Activated naive CD4-positive, alpha-beta T cell treated with anti-CD3 and anti-CD28 coated beads, Interleukin-2, amount 10 ng/mL, durations not matched to agents 7 days and 5 days (primary cell): ENCODE data around the gene SSC5D.

Source experiments
- CTCF ChIA-PET: fragments of 350-600 bp; sonication (Branson Sonifier 250); formaldehyde crosslinking; loops from one replicate; lab custom pipeline; 2021; ENCODE audit warnings: antibody characterized with exemption; lab: Charles Lee
- DNase-seq: peaks from one replicate; pipeline ENCODE4 v3.0.0-alpha.2; 2020
- H3K27ac Mint-ChIP-seq: one replicate; pipeline ENCODE4 v1.8.0; 2021; ENCODE audit warnings: mild to moderate bottlenecking, moderate library complexity, mixed read lengths
- H3K27me3 Mint-ChIP-seq: one replicate; pipeline ENCODE4 v1.8.0; 2021; ENCODE audit warnings: mild to moderate bottlenecking, mixed read lengths
- H3K36me3 Mint-ChIP-seq: one replicate; pipeline ENCODE4 v1.8.0; 2021; ENCODE audit warnings: mixed read lengths
- H3K4me1 Mint-ChIP-seq: one replicate; pipeline ENCODE4 v1.8.0; 2021; ENCODE audit warnings: mixed read lengths
- H3K4me3 Mint-ChIP-seq: one replicate; pipeline ENCODE4 v1.8.0; 2021; ENCODE audit warnings: mild to moderate bottlenecking, moderate library complexity, mixed read lengths
- H3K9me3 Mint-ChIP-seq: one replicate; pipeline ENCODE4 v1.8.0; 2021; ENCODE audit warnings: mixed read lengths

Gene SSC5D

DNA sequence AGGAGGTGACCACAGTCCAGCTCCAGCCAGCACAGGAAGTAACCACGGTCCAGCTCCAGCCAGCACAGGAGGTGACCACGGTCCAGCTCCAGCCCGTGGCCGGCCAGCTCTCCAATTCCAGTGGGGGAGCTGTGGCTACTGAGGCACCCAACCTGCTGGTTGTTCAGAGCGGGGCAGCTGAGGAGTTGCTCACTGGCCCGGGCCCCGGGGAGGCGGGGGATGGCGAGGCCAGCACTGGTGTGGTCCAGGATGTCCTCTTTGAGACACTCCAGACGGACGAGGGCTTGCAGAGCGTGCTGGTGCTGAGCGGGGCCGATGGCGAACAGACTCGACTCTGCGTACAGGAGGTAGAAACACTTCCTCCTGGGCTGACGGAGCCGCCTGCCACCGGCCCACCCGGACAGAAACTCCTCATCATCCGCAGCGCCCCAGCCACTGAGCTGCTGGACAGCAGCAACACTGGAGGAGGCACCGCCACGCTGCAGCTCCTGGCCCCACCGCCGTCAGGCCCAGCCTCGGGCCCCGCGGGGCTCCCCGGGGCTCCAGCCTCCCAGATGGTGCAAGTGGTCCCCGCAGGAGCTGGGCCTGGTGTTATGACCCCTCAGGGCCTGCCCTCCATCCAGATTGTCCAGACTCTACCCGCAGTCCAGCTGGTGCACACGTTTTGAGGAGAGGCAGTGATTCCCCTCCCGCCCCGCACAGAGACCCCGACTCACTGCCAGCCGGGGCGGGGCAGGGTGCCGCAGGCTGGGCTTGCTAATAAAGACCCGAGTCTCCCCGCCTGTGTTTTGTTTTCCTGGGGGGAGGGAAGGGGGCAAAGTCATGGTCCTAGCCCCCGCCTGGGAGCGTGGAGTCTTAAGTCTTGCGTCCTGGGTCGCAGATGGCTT is 4.3 kb upstream of the SSC5D start:
- Mint-ChIP-seq H3K36me3 (peaks cover 4% of the 10 kb centered on the region), H3K4me3 (peak overlapping the region; percentile 73), H3K4me1 (peaks cover 20% of the 10 kb centered on the region), H3K9me3 (no peaks in the 10 kb centered on the region), H3K27ac (no peak overlapping the region), H3K27me3 (peaks cover 19% of the 10 kb centered on the region)
- no peak for DNase-seq
- CTCF ChIA-PET: interaction anchor here (1.0 to 4.1 kb wide), 4 partner anchors 7 to 20 kb away, joined by 3 to 23 read pairs (median 5); partner anchors contain the start of gene ZNF628

GRCh38 chr19:55484593-55485438 is 3.4 kb upstream of the SSC5D start, which contains the start of gene NAT14:
Gene NAT14, plus strand, starts transcription at chr19:55485188. Its CDS starts 521 bp downstream, at chr19:55485709.
- H3K36me3 Mint-ChIP-seq: peaks cover 2% of the 10 kb centered on the region
- H3K27me3 Mint-ChIP-seq: peaks cover 26% of the 10 kb centered on the region

GRCh38 chr19:55485439-55486011 is 2.7 kb upstream of the SSC5D start:
- Mint-ChIP-seq H3K36me3 (no peaks in the 10 kb centered on the region), H3K4me3 (peak overlapping the region; percentile 73), H3K27me3 (peaks cover 33% of the 10 kb centered on the region), H3K27ac (peak overlapping the region; percentile 19), H3K4me1 (peaks cover 9% of the 10 kb centered on the region), H3K9me3 (no peaks in the 10 kb centered on the region)
- DNase-seq: no peak
- CTCF ChIA-PET: interaction anchor here (1.0 to 4.1 kb wide), 3 partner anchors 9 to 19 kb away, joined by 4 to 23 read pairs (median 6); partner anchors contain the start of gene ZNF628

More at GRCh38 chr19:55484593-55485438, 3.4 kb upstream of the SSC5D start, which contains the start of gene NAT14:
- DNase-seq: peak; percentile 75
- H3K4me3 Mint-ChIP-seq: peak within 1 kb of the TSS; percentile 73
- CTCF ChIA-PET: interaction anchor here (1.0 to 4.1 kb wide), 3 partner anchors 8 to 20 kb away, joined by 4 to 23 read pairs (median 6); partner anchors contain the start of gene ZNF628
- peaks cover 11% of the 10 kb centered on the region for H3K4me1 Mint-ChIP-seq
- peak within 1 kb of the TSS; percentile 24 for H3K27ac Mint-ChIP-seq
- no peaks in the 10 kb centered on the region for H3K9me3 Mint-ChIP-seq

DNA sequence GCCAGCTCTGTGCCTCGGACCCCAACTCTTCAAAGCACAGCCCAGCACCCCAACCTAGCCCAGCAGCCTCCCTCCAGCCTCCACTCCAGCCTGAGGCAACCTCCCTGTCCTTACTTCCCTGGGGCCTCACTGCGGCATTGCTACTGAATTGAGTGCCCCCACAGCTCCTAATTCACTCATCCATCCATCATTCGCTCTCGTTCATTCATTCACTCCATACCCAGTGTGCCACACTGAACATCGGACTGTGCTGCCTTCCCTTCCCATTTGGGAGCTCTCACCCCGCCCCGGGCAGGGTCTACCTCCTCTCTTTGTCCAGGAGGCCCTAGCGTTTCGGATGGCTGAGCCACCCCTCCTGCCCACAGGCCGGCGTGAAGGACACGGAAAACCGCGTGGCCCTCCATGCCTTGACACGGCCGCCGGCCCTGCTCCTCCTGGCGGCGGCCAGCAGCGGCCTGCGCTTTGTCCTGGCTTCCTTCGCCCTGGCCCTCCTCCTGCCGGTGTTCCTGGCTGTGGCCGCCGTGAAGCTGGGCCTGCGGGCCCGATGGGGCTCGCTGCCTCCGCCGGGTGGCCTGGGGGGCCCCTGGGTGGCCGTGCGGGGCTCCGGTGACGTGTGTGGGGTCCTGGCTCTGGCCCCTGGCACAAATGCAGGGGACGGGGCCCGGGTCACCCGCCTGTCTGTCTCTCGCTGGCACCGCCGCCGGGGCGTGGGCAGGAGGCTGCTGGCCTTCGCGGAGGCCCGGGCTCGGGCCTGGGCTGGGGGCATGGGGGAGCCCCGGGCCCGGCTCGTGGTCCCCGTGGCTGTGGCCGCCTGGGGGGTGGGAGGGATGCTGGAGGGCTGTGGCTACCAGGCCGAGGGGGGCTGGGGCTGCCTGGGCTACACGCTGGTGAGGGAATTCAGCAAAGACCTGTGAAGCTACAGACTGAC is 1.9 kb upstream of the SSC5D start:
- Mint-ChIP-seq H3K27ac (peak overlapping the region; percentile 6), H3K27me3 (peaks cover 41% of the 10 kb centered on the region), H3K4me1 (peaks cover 9% of the 10 kb centered on the region), H3K9me3 (no peaks in the 10 kb centered on the region), H3K36me3 (no peaks in the 10 kb centered on the region), H3K4me3 (peak overlapping the region; percentile 59)
- no peak for DNase-seq
- CTCF ChIA-PET: interaction anchor here (1.4 to 4.1 kb wide), 2 partner anchors 18 to 19 kb away, joined by 5 to 23 read pairs; no protein-coding TSS in a partner anchor

- CTCF ChIA-PET: interaction anchor here (1.4 to 4.1 kb wide), 2 partner anchors 17 to 20 kb away, joined by 5 to 23 read pairs; no protein-coding TSS in a partner anchor
- peak overlapping the region; percentile 12 for H3K4me3 Mint-ChIP-seq
- H3K9me3 Mint-ChIP-seq: no peaks in the 10 kb centered on the region
These were observed 989 bp upstream of the SSC5D start for GRCh38 chr19:55486971-55487923.

GRCh38 chr19:55488986-55489710 is 912 bp downstream of the SSC5D start:
- Mint-ChIP-seq H3K4me1 (peaks cover 8% of the 10 kb centered on the region), H3K9me3 (no peaks in the 10 kb centered on the region), H3K27ac (no peak overlapping the region), H3K4me3 (no peak overlapping the region), H3K36me3 (no peaks in the 10 kb centered on the region), H3K27me3 (peaks cover 64% of the 10 kb centered on the region)
- no peak for DNase-seq
- CTCF ChIA-PET: interaction anchor here (0.9 kb wide), 1 partner anchor 15 kb away, joined by 5 read pairs; no protein-coding TSS in a partner anchor

More at GRCh38 chr19:55486971-55487923, 989 bp upstream of the SSC5D start:
- Mint-ChIP-seq H3K27ac (peak overlapping the region; percentile 71), H3K4me1 (peaks cover 9% of the 10 kb centered on the region), H3K27me3 (peaks cover 51% of the 10 kb centered on the region), H3K36me3 (no peaks in the 10 kb centered on the region)
- no peak for DNase-seq

DNA sequence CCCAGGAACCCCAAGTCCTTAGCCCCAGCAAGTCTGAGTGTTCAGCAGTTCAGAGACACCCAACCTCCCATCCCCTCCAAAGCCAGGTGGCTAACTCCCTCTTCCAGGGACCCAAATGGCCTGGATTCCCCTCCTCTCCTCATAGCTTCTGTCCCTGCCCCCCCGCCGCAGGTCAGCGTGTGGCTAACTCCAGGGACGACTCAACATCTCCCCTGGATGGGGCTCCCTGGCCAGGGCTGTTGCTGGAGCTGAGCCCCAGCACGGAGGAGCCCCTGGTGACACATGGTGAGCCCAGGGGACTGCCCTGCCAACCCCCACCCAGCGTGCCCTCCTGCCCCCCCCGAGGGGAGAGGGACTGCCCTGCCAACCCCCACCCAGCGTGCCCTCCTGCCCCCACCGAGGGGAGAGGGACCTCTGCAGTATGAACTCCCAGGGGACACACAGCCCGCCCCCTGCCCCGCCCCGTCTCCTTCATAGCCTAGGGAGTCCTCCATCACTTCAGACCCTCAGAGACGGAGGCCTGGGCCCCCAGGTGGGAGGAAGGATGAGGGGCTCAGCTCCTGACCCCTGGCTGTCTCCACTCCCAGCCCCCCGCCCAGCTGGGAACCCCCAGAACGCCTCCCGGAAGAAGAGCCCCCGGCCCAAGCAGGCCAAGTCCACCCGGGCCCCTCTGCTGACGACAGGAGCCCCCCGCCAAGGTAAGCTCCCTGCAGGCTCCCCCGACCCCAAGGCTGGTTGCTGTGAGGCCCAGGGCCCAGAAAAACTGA is 1.7 kb downstream of the SSC5D start:
- H3K4me1 Mint-ChIP-seq: peaks cover 5% of the 10 kb centered on the region
- no peak overlapping the region for H3K27ac Mint-ChIP-seq
- no peak for DNase-seq
- H3K27me3 Mint-ChIP-seq: peaks cover 71% of the 10 kb centered on the region
- CTCF ChIA-PET: interaction anchor here (0.9 to 3.2 kb wide), 2 partner anchors 14 kb away, joined by 5 to 12 read pairs; no protein-coding TSS in a partner anchor
- H3K4me3 Mint-ChIP-seq: no peak overlapping the region
- H3K9me3 Mint-ChIP-seq: no peaks in the 10 kb centered on the region
- no peaks in the 10 kb centered on the region for H3K36me3 Mint-ChIP-seq

GRCh38 chr19:55490478-55491432 is 2.5 kb downstream of the SSC5D start:
- Mint-ChIP-seq H3K4me3 (no peak overlapping the region), H3K27ac (no peak overlapping the region), H3K36me3 (no peaks in the 10 kb centered on the region), H3K27me3 (peaks cover 72% of the 10 kb centered on the region), H3K4me1 (peaks cover 4% of the 10 kb centered on the region), H3K9me3 (no peaks in the 10 kb centered on the region)
- CTCF ChIA-PET: interaction anchor here (3.2 kb wide), 1 partner anchor 13 kb away, joined by 12 read pairs; no protein-coding TSS in a partner anchor
- no peak for DNase-seq

DNA sequence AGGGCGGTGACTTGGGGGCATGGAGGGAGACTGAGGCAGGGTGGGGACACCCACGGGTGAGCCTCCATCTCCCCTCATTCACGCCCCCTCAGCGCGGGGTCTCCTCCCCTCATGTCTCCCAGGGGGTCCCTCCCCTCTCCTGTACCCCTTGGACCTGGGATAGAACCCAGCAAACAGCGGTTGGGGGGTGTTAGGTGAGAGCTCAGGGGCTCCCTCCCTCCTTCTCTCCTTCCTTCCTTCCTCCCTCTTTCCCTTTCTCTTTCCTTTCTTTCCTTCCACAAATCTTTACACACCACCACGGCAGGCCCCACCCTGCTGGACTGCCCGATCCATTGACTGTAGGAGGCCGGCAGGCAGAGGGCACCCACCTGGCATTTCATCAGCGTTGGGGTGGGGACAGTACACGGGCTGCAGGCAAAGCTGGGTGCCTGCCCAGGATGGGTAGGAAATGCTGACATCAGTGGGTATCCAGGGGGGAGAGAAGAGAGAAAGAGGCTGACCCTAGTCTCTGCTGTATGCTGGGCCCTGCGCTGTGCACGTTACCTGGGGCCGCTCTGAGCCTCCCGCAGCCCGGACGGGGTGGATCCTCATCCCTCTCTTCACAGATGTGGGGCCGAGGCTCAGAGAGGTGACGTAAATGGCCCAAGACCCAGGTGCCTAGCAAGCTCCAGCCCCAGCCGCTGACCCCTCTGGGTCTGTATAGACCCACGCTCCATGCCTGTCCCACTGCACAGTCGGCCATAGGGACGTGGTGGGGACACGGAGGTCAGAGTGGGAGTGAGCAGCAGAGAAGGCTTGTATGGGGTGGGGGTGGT is 3.5 kb downstream of the SSC5D start:
- peaks cover 79% of the 10 kb centered on the region for H3K27me3 Mint-ChIP-seq
- no peaks in the 10 kb centered on the region for H3K4me1 Mint-ChIP-seq
- H3K27ac Mint-ChIP-seq: no peak overlapping the region
- CTCF ChIA-PET: interaction anchor here (0.9 to 3.2 kb wide), 2 partner anchors 12 to 30 kb away, joined by 3 to 12 read pairs; no protein-coding TSS in a partner anchor
- H3K4me3 Mint-ChIP-seq: no peak overlapping the region
- DNase-seq: no peak
- H3K36me3 Mint-ChIP-seq: no peaks in the 10 kb centered on the region
- H3K9me3 Mint-ChIP-seq: no peaks in the 10 kb centered on the region
